ENCODE data around the gene PIGL. TPM values are rescaled to one million over a fixed set of nuclear protein-coding genes. Genes with fewer than 3 reads are reported as not detected.

PIGL gene
- total RNA-seq, 1 donor from 2014 or later, result 56.6 TPM

- ATAC-seq (ENCODE audit: low read depth), result peak; percentile 82
- Mint-ChIP-seq H3K9me3 (no peaks in the 10 kb centered on the region), H3K36me3 (ENCODE audit: low read depth) (peaks cover 8% of the 10 kb centered on the region), H3K4me3 (peak within 1 kb of the TSS; percentile 90), H3K27ac (peak within 1 kb of the TSS; percentile 71), H3K4me1 (peaks cover 18% of the 10 kb centered on the region), H3K27me3 (no peaks in the 10 kb centered on the region)
- DNase-seq, result peak; percentile 73
- POLR2A ChIA-PET, result interaction anchor here (0.6 to 2.8 kb wide), 11 partner anchors 10 to 182 kb away, joined by 3 to 21 read pairs (median 6); partner anchors contain the start of genes NCOR1, PIGL, TRPV2 and UBB
- CTCF ChIA-PET, result interaction anchor here (0.8 to 4.6 kb wide), 6 partner anchors 10 to 168 kb away, joined by 3 to 36 read pairs (median 8); partner anchors contain the start of gene PIGL
- intact Hi-C loops (cut with micrococcal nuclease), result loop anchor here (1.0 kb wide), 4 partner anchors 28 to 138 kb away; partner anchors contain the start of genes NCOR1 and UBB
- no peak for TF ChIP-seq CTCF (IDR thresholded peaks at IDR 0.05)
Measured at GRCh38 chr17:16353317-16354174, 136.5 kb downstream of the PIGL start, which contains the start of gene CENPV. Gene CENPV, minus strand, starts transcription at chr17:16353469. Its CDS starts 33 bp downstream, at chr17:16353436.

DNA sequence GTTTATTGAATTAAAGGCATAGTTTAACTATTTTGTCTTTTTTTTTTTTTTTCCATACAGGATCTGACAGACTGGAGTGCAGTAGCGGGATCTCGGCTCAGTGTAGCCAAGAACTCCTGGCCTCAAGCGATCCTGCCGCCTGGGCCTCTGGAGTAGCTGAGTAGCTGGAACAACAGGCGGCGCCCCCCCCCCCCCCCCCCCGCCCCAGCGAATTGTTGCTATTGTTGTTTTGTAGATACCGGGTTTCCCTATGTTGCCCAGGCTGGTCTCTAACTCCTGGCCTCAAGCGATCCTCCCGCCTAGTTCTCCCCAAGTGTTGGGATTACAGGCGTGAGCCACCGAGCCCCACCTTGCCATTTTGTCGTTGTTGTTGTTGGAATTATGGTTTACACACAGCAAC is 137.6 kb downstream of the PIGL start:
- intact Hi-C loops (cut with micrococcal nuclease), result no loop called here
- DNase-seq, result no peak
- Mint-ChIP-seq H3K4me1 (peaks cover 18% of the 10 kb centered on the region), H3K27ac (no peak overlapping the region), H3K27me3 (no peaks in the 10 kb centered on the region), H3K36me3 (ENCODE audit: low read depth) (no peaks in the 10 kb centered on the region), H3K4me3 (no peak overlapping the region), H3K9me3 (no peaks in the 10 kb centered on the region)
- no peak for ATAC-seq (ENCODE audit: low read depth)
- ChIA-PET CTCF (interaction anchor here (0.7 to 1.6 kb wide), 2 partner anchors 10 to 68 kb away, joined by 3 to 6 read pairs; no protein-coding TSS in a partner anchor), POLR2A (interaction anchor here (0.6 to 0.9 kb wide), 2 partner anchors 26 to 46 kb away, joined by 6 to 8 read pairs; partner anchors contain the start of gene UBB)
- TF ChIP-seq CTCF (IDR thresholded peaks at IDR 0.05), result no peak

- no peaks in the 10 kb centered on the region for H3K27me3 Mint-ChIP-seq
- no peaks in the 10 kb centered on the region for H3K9me3 Mint-ChIP-seq
- DNase-seq, result no peak
- no peak overlapping the region for H3K27ac Mint-ChIP-seq
- intact Hi-C loops (cut with micrococcal nuclease), result no loop called here
- H3K4me1 Mint-ChIP-seq, result peaks cover 5% of the 10 kb centered on the region
- H3K4me3 Mint-ChIP-seq, result no peak overlapping the region
- ChIA-PET CTCF (interaction anchor here (1.0 to 1.4 kb wide), 3 partner anchors 57 to 163 kb away, joined by 3 to 5 read pairs (median 3); partner anchors contain the start of gene TRPV2), POLR2A (no interaction called here)
- no peaks in the 10 kb centered on the region for H3K36me3 Mint-ChIP-seq (ENCODE audit: low read depth)
- TF ChIP-seq CTCF (IDR thresholded peaks at IDR 0.05), result no peak
- ATAC-seq (ENCODE audit: low read depth), result no peak
Measured at GRCh38 chr17:16358394-16358793, 141.4 kb downstream of the PIGL start.

GRCh38 chr17:16361874-16362273 is 144.9 kb downstream of the PIGL start:
- intact Hi-C loops (cut with micrococcal nuclease), result no loop called here
- DNase-seq (no peak), ATAC-seq (ENCODE audit: low read depth) (no peak)
- TF ChIP-seq CTCF (IDR thresholded peaks at IDR 0.05), result no peak
- peaks cover 4% of the 10 kb centered on the region for H3K4me1 Mint-ChIP-seq
- no peak overlapping the region for H3K4me3 Mint-ChIP-seq
- no peak overlapping the region for H3K27ac Mint-ChIP-seq
- no peaks in the 10 kb centered on the region for H3K36me3 Mint-ChIP-seq (ENCODE audit: low read depth)
- no peaks in the 10 kb centered on the region for H3K9me3 Mint-ChIP-seq
- CTCF ChIA-PET, result interaction anchor here (6.6 kb wide), 1 partner anchor 160 kb away, joined by 119 read pairs; no protein-coding TSS in a partner anchor
- POLR2A ChIA-PET, result interaction anchor here (1.4 kb wide), 1 partner anchor 76 kb away, joined by 3 read pairs; no protein-coding TSS in a partner anchor
- no peaks in the 10 kb centered on the region for H3K27me3 Mint-ChIP-seq

Data from activated B cell treated with CpG ODN at 0.5 μM for 24 hours (primary cell).